A673 (cell line): ENCODE results near the gene EXOC6B. TPM values are rescaled to one million over a fixed set of nuclear protein-coding genes. Genes with fewer than 3 reads are reported as not detected.

Experiments
- BruUV-seq: library from RNA; stranded (reverse); fragments of 400-500 nt; replicated peaks from 2 replicates; lab custom pipeline; 2021; lab: Mats Ljungman, UMichigan
- CTCF ChIA-PET: fragments of 300-600 bp; sonication (Branson Sonifier 250); formaldehyde crosslinking; loops from one replicate; lab custom pipeline; 2022; ENCODE audit warnings: antibody characterized with exemption; lab: Charles Lee
- POLR2A ChIA-PET: fragments of 300-600 bp; sonication (Branson Sonifier 250); formaldehyde crosslinking; loops from one replicate; lab custom pipeline; 2022; ENCODE audit warnings: antibody characterized with exemption; ENCODE audit not compliant: low non-redundant PET; lab: Charles Lee
- DNase-seq: peaks from one replicate; pipeline ENCODE4 v3.0.0-alpha.2; 2015; ENCODE audit warnings: low spot score
- H3K27ac ChIP-seq: fragments of 200-600 bp; sonication (generic); 2 replicates; pipeline ENCODE4 v1.5.1; 2016; ENCODE audit warnings: mixed run types, low read depth, mild to moderate bottlenecking, mixed read lengths, antibody characterized with exemption, low read length; ENCODE audit not compliant: poor library complexity, severe bottlenecking
- H3K27me3 ChIP-seq: fragments of 200-600 bp; sonication (generic); replicated peaks from 2 replicates; pipeline ENCODE4 v1.6.1; 2017; ENCODE audit warnings: mixed run types, low read depth, mild to moderate bottlenecking, mixed read lengths, antibody characterized with exemption, low read length; ENCODE audit not compliant: insufficient read depth, poor library complexity
- H3K36me3 ChIP-seq: fragments of 200-600 bp; sonication (generic); 2 replicates; pipeline ENCODE4 v1.6.1; 2016; ENCODE audit warnings: mixed run types, mild to moderate bottlenecking, mixed read lengths, antibody characterized with exemption, low read length; ENCODE audit not compliant: insufficient read depth, poor library complexity, severe bottlenecking
- H3K4me1 ChIP-seq: fragments of 200-600 bp; sonication (generic); 2 replicates; pipeline ENCODE4 v1.6.1; 2017; ENCODE audit warnings: mixed run types, mild to moderate bottlenecking, mixed read lengths, antibody characterized with exemption, low read length; ENCODE audit not compliant: insufficient read depth, poor library complexity, severe bottlenecking
- H3K4me3 ChIP-seq: fragments of 200-600 bp; sonication (generic); 2 replicates; pipeline ENCODE4 v1.5.1; 2016; ENCODE audit warnings: low read depth, mixed run types, mild to moderate bottlenecking, mixed read lengths, low read length; ENCODE audit not compliant: poor library complexity, severe bottlenecking
- H3K9me3 ChIP-seq: fragments of 200-600 bp; sonication (generic); 2 replicates; pipeline ENCODE4 v1.6.1; 2016; ENCODE audit warnings: mixed run types, low read depth, mild to moderate bottlenecking, mixed read lengths, antibody characterized with exemption, low read length; ENCODE audit not compliant: poor library complexity, severe bottlenecking
- CTCF ChIP-seq: fragments of 300-800, 200-600 bp; sonication (generic); conservative IDR thresholded peaks from 2 replicates; pipeline ENCODE4 v1.5.1; 2017; ENCODE audit warnings: low read depth, mild to moderate bottlenecking, antibody characterized with exemption, low read length, moderate library complexity, mixed read lengths
- EZH2 ChIP-seq: fragments of 200-600 bp; sonication (generic); IDR thresholded peaks from 2 replicates; pipeline ENCODE4 v1.6.1; 2017; ENCODE audit warnings: borderline replicate concordance, low read depth, mild to moderate bottlenecking, mixed read lengths, antibody characterized with exemption, low read length; ENCODE audit not compliant: poor library complexity, severe bottlenecking
- intact Hi-C: fragments of 100-400 bp; cut with micrococcal nuclease; formaldehyde crosslinking; loops from one replicate; pipeline ENCODE4 v1.10.0; 2022; ENCODE audit not compliant: unreplicated experiment
- total RNA-seq: library from RNA; stranded (reverse); gene quantifications from 2 replicates; pipeline ENCODE4 v1.2.3, GENCODE V29; 2021

Gene EXOC6B
- total RNA-seq, 1 experiment from 2014 or later = 138 TPM

GRCh38 chr2:72185206-72185605, 640.6 kb downstream of the EXOC6B start:
- H3K27me3 ChIP-seq = no peaks in the 10 kb centered on the region
- POLR2A ChIA-PET = no interaction called here
- TF ChIP-seq CTCF (no peak), EZH2 (no peak)
- no peaks in the 10 kb centered on the region for H3K9me3 ChIP-seq
- DNase-seq = no peak
- no TSS peak for BruUV-seq
- CTCF ChIA-PET = no interaction called here
- no peaks in the 10 kb centered on the region for H3K36me3 ChIP-seq
- no peak overlapping the region for H3K27ac ChIP-seq
- H3K4me1 ChIP-seq = no peaks in the 10 kb centered on the region
- no peak overlapping the region for H3K4me3 ChIP-seq
- intact Hi-C loops = no loop called here

- ChIA-PET CTCF (no interaction called here), POLR2A (no interaction called here)
- no TSS peak for BruUV-seq
Observed at GRCh38 chr2:72183466-72183865, 642.4 kb downstream of the EXOC6B start.

GRCh38 chr2:72183016-72183415, 642.8 kb downstream of the EXOC6B start:
- CTCF ChIA-PET = no interaction called here
- intact Hi-C loops = no loop called here

More at GRCh38 chr2:72183466-72183865, 642.4 kb downstream of the EXOC6B start:
- Histone ChIP-seq H3K36me3 (peaks cover 10% of the 10 kb centered on the region), H3K9me3 (no peaks in the 10 kb centered on the region), H3K4me1 (no peaks in the 10 kb centered on the region), H3K4me3 (no peak overlapping the region), H3K27me3 (no peaks in the 10 kb centered on the region), H3K27ac (no peak overlapping the region)
- TF ChIP-seq EZH2 (no peak), CTCF (no peak)
- no peak for DNase-seq
- intact Hi-C loops = no loop called here

More at GRCh38 chr2:72183016-72183415, 642.8 kb downstream of the EXOC6B start:
- H3K27me3 ChIP-seq = no peaks in the 10 kb centered on the region
- no peaks in the 10 kb centered on the region for H3K4me1 ChIP-seq
- no peaks in the 10 kb centered on the region for H3K9me3 ChIP-seq
- no peak for TF ChIP-seq CTCF
- no peak for TF ChIP-seq EZH2
- POLR2A ChIA-PET = no interaction called here
- no peak overlapping the region for H3K27ac ChIP-seq
- peaks cover 14% of the 10 kb centered on the region for H3K36me3 ChIP-seq
- DNase-seq = no peak
- BruUV-seq = no TSS peak
- no peak overlapping the region for H3K4me3 ChIP-seq
